ENCODE results near the gene DAZAP1.
A peak's percentile ranks its signal among the peaks of the same experiment; 100 is the strongest.

The DAZAP1 gene

DNA sequence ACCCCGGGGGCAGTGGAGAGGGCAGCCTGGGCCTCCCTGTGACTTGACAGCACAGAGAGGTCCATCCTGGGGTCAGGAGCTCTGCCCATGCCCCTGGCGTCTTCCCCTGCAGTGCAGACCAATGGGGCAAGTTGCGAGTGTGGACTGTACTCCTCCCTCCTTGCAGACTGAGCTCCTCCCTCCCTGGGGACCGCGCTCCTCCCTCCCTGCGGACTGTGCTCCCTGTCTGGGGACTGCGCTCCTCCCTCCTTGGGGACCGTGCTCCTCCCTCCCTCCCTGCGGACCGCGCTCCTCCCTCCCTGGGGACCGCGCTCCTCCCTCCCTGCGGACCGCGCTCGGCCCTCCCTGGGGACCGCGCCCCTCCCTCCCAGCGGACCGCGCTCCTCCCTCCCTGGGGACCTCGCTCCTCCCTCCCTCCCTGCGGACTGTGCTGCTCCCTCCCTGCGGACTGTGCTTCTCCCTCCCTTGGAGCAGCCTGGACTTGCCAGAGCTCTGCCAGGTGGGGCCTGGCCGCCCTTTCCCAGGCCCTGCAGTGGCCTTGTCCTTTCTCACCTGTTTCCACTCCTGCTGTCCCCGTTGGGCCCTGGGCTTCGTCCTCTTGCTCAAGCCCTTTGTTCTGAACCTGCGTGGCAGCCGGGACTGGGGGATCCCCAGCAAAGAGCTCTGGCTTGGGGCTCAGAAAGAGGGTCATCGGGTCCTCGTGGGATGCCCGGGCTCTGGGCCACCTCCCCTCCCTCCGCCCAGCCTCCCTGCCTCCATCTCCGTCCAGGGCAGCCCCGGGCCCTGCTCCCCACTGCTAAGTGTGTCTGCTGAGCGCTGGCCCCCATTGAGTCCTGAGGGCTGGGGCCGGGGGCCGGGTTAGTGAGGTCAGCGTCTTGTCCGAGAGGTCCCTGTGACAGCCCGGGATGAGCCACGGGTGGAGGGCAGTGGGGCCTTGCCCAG lies 12.9 kb upstream of the DAZAP1 start:
- FAIRE-seq: no peak

- FAIRE-seq: no peak
Measured at GRCh38 chr19:1395194-1396018, 12.0 kb upstream of the DAZAP1 start.

DNA sequence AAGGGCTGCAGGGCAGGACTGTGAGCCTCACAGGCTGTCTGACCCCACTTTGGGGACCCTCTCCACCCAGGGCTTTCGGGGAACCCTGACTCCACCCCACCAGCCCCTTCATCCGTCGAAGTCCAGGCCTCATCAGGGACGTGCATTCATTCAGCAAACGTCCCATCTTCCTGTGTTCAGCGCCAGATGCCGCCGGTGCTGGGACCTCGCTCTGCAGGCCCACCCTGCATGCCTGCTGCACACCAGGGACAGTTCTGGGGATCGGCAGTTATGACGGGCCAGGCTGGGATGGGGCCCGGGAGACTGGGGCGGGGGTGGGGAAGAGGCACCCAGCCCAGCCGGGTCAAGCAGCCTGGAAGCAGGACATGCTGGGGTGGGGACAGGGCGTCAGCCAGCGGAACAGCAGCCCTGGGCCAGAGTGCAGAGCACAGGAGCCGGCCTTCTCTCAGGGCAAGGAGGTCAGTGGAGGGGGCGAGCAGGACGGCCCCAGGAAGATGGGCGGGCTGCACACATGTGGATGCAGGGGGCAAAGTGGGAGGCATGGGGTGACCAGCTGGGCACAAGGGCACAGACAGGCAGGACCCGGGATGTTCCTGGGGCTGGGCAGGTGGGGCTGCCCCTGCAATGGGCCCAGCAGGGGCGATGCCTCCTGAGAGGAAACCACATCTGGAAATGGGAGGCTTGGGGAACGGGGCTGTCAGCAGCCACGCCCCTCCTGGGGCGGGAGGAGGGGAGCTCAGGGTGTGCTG lies 11.2 kb upstream of the DAZAP1 start:
- FAIRE-seq: no peak

GRCh38 chr19:1396768-1397679 lies 10.4 kb upstream of the DAZAP1 start:
- no peak for FAIRE-seq

GRCh38 chr19:1397838-1398237 lies 9.5 kb upstream of the DAZAP1 start:
- no peak for FAIRE-seq

GRCh38 chr19:1399079-1399478 lies 8.3 kb upstream of the DAZAP1 start:
- FAIRE-seq: no peak

GRCh38 chr19:1399745-1400144 lies 7.6 kb upstream of the DAZAP1 start:
- FAIRE-seq: no peak

GRCh38 chr19:1400281-1401137 lies 6.9 kb upstream of the DAZAP1 start:
- no peak for FAIRE-seq

GRCh38 chr19:1401138-1401888 lies 6.1 kb upstream of the DAZAP1 start, which contains the start of gene GAMT:
Gene GAMT, minus strand, starts transcription at chr19:1401542. Its CDS starts 66 bp downstream, at chr19:1401476.
- FAIRE-seq: no peak

DNA sequence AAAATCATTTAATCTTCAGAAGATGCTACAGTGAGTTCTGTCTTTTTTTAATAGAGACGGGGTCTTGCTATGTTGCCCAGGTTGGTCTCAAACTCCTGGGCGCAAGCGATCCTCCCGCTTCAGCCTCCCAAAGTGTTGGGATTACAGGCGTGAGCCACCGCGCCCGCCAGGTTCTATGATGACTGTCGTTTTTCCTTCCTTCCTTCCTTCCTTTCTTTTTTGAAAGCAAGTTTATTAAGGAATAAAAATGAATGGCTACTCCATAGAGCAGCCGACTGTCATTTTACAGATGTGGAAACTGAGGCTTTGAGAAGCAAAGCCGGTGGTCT lies 5.5 kb upstream of the DAZAP1 start:
- no peak for FAIRE-seq

- FAIRE-seq: no peak
Measured at GRCh38 chr19:1402411-1403070, 4.8 kb upstream of the DAZAP1 start.

GRCh38 chr19:1406774-1407527 lies 435 bp upstream of the DAZAP1 start:
- FAIRE-seq: peak; percentile 65

DNA sequence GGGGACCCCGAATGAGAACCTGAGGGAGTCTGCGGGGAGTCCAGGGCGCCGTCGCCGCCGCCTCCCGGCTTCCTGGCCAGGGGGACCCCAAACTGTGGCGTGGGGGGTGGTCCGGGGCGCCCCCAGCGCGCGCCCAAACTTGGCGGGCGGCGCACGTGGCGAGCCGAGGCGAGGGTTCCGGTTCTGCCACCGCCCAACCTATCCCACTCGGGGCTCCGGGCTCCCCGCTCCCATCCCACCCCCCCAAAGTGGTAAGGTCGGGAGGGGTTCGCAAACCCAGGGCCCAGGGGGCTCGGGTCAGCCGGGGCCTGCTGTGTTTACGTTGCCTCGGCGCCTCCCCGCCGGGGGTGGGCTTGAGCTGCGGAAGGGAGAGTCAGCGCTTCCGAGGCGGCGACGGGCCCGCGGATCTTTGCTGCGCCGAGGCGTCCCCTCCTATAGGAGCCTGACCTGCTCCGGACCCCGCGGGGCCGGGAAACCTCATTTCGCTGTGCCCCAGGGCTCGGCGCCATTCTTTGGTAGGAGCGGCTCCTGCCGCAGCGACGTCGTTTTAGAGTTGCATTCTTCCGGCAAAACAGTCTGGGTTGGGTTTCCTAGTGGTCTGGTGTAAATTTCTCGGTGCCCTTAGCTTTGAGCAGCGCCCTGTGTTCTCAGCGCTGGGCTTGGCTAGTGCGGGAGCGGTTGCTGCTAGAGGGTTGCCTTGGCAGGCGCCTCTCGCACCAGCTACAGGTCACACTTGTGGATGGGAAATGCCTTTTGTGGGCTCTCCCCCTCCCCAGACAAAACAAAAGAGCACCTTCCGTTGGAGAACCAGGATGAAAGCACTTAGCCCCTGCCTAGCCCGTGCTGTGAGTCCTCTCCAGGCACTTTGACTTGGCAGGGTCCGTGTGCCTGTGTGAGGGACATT lies 1.2 kb downstream of the DAZAP1 start:
- no peak for FAIRE-seq

DNA sequence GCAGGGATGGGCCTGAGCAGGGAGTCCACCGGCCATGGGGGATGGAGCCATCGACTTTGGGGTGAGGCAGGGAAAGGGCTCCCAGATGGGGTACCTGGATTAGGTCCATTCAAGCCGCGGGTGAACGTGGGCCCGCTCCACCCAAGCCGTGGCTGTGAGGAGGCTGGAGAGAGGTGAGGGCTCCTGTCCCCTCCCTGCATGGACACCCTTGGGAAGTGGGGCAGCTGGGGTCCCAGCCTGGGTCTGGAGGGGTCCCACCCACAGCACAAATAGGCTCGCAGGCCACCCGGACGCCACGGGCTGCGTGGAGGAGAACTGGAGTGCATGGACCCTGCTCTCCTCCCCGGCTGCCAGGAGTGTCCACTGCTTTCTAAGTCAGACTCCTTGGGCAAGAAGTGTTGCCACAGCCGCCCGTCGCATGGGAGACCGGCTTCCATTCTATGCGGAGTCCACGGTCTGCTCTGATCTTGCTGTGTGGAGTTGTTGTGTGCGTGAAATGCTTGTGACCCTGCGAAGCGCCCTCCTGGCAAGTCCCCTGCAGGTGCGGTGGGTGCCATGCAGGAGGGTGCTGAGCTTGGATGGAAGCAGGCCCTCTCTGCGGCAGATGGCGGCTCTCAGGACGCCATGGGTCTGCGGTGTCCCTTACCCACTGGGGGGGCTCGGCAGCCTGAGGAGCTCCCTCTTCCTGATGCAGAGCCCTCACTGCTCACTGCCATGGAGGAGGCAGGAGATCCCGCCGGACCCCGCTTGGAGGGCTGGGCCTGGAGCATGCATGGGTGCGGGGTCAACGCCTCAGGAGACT lies 2.0 kb downstream of the DAZAP1 start:
- FAIRE-seq: no peak

DNA sequence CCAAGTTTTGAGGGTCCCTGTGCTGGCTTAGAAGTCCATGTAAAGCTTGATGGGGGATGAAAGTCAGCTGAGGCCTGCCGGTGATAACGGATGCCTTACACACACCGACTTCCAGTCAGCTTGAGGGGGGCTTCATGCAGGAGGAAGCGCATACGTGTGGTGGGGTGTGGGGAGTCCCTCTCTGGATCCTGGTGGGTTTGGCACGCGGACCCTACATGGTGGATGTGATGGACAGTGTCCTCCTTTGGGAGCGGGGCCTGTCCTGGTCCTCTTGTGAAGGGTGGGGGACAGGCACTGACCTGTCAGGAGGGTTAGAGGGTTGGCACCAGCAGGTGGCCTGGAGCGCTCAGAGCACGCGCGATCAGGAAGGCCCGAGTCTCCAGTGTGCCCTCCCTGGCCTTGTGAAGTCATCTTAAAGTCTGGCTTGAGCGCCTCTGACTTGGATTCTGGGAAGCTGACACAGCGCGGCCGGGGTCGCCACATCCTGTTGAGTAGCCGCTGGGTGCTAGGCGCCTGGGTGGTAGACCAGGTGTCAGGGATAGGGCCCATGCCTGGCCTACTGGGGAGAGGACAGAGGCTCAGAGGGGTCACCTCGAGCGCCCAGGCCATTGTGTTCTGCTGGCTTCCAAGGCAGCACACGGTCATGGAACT lies 2.9 kb downstream of the DAZAP1 start:
- no peak for FAIRE-seq

GRCh38 chr19:1410789-1411188 lies 3.4 kb downstream of the DAZAP1 start:
- no peak for FAIRE-seq
